ENCODE results near the gene AFMID.

DNA sequence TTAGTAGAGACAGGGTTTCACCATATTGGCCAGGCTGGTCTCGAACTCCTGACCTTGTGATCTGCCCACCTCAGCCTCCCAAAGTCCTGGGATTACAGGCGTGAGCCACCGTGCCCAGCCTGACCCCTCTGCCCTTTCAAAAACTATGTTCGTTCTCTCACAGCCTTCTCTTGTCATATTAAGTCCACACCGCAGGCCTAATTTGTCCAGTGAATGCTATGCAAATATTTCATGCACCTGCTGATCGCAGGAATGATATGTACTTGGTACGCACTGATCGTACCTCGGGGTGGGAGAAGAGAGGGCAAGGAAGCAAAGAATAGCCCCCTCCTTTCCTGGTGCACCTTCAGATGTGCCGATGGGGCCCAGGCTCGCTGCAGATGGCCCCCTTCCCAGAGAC lies 23.9 kb downstream of the AFMID start:
- TF ChIP-seq GABPA (IDR thresholded peaks at IDR 0.05; ENCODE audit: low read depth), result no peak
- no peak for TF ChIP-seq REST (IDR thresholded peaks at IDR 0.05; ENCODE audit: insufficient replicate concordance, low read depth)
- TF ChIP-seq, protein P1, sequence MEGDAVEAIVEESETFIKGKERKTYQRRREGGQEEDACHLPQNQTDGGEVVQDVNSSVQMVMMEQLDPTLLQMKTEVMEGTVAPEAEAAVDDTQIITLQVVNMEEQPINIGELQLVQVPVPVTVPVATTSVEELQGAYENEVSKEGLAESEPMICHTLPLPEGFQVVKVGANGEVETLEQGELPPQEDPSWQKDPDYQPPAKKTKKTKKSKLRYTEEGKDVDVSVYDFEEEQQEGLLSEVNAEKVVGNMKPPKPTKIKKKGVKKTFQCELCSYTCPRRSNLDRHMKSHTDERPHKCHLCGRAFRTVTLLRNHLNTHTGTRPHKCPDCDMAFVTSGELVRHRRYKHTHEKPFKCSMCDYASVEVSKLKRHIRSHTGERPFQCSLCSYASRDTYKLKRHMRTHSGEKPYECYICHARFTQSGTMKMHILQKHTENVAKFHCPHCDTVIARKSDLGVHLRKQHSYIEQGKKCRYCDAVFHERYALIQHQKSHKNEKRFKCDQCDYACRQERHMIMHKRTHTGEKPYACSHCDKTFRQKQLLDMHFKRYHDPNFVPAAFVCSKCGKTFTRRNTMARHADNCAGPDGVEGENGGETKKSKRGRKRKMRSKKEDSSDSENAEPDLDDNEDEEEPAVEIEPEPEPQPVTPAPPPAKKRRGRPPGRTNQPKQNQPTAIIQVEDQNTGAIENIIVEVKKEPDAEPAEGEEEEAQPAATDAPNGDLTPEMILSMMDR (IDR thresholded peaks at IDR 0.05; ENCODE audit: insufficient read depth, low read length), result no peak
- TF ChIP-seq POLR2AphosphoS5 (IDR thresholded peaks at IDR 0.05; ENCODE audit: low read depth), result no peak
